Sigmoid colon (tissue), 4 donors: ENCODE data around the gene MBOAT7.

Experiments used
- CTCF ChIP-seq, 4 experiments: fragments of 450-650 bp in 3 of 4; fragments of 200-600 bp in 1 of 4; IDR thresholded peaks; one replicate each; pipeline ENCODE4 v1.5.1; 2016 to 2019; ENCODE audit warnings: antibody characterized with exemption in 4 of 4, mild to moderate bottlenecking in 3 of 4, moderate library complexity in 2 of 4
- POLR2AphosphoS5 ChIP-seq, 4 donors: sonication (generic); formaldehyde crosslinking; IDR thresholded peaks; one replicate each; pipeline ENCODE4 v1.6.1; 2017; ENCODE audit warnings: antibody characterized with exemption in 4 of 4

GRCh38 chr19:54164369-54165068 is 24.9 kb downstream of the MBOAT7 start:
- TF ChIP-seq POLR2AphosphoS5 (IDR thresholded peaks at IDR 0.05) = no peak
- TF ChIP-seq CTCF (IDR thresholded peaks at IDR 0.05) = no peak
